DND-41 (cell line): Measurements from ENCODE around the gene MMP10.

Experiments used
- ATAC-seq: fragments of 200-7000 bp; cut with Tn5 transposase; 3 replicates; pipeline ENCODE4 v1.9.1; 2021; ENCODE audit warnings: low read depth; ENCODE audit not compliant: insufficient read depth
- DNase-seq: peaks from one replicate; pipeline ENCODE4 v3.0.0-alpha.2; 2020
- H2AFZ ChIP-seq: 2 replicates; pipeline ENCODE4 v1.6.0; 2012; ENCODE audit warnings: low read depth, low read length
- H3K27ac ChIP-seq: 2 replicates; pipeline ENCODE4 v1.5.1; 2012; ENCODE audit warnings: low read length, inconsistent platforms
- H3K27me3 ChIP-seq: fragments of 200-600 bp; sonication (generic); 2 replicates; pipeline ENCODE4 v1.6.0; 2012; ENCODE audit warnings: low read length, mild to moderate bottlenecking, inconsistent platforms; ENCODE audit not compliant: insufficient read depth, poor library complexity
- H3K36me3 ChIP-seq: 2 replicates; pipeline ENCODE4 v1.5.1; 2012; ENCODE audit warnings: low read length, inconsistent platforms; ENCODE audit not compliant: insufficient read depth
- H3K4me1 ChIP-seq: 2 replicates; pipeline ENCODE4 v1.5.1; 2012; ENCODE audit warnings: mild to moderate bottlenecking, low read length; ENCODE audit not compliant: insufficient read depth
- H3K4me2 ChIP-seq: 2 replicates; pipeline ENCODE4 v1.6.0; 2012; ENCODE audit warnings: mild to moderate bottlenecking, moderate library complexity, low read length, inconsistent platforms; ENCODE audit not compliant: insufficient read depth
- H3K4me3 ChIP-seq, 2 experiments: fragments of 200-600 bp in 1 of 2; shearing (Covaris generic) in 1 of 2; 2 replicates each; pipeline ENCODE4 v1.5.1; 2012 to 2016; ENCODE audit warnings: inconsistent platforms in 2 of 2, low read length in 2 of 2, mild to moderate bottlenecking in 2 of 2, low read depth in 1 of 2, moderate library complexity in 1 of 2
- H3K79me2 ChIP-seq: 2 replicates; pipeline ENCODE4 v1.6.0; 2012; ENCODE audit warnings: low read length, inconsistent platforms; ENCODE audit not compliant: insufficient read depth
- H3K9ac ChIP-seq: 2 replicates; pipeline ENCODE4 v1.6.0; 2012; ENCODE audit warnings: low read depth, mild to moderate bottlenecking, inconsistent platforms, low read length, moderate library complexity
- H3K9me3 ChIP-seq: 2 replicates; pipeline ENCODE4 v1.5.1; 2012; ENCODE audit warnings: low read length, moderate library complexity, mild to moderate bottlenecking, inconsistent platforms; ENCODE audit not compliant: insufficient read depth, severe bottlenecking
- H4K20me1 ChIP-seq: 2 replicates; pipeline ENCODE4 v1.6.0; 2012; ENCODE audit warnings: low read length; ENCODE audit not compliant: insufficient read depth
- EZH2 ChIP-seq: IDR thresholded peaks from 3 replicates; pipeline ENCODE4 v1.6.1; 2012; ENCODE audit warnings: borderline replicate concordance, low read depth, mild to moderate bottlenecking, moderate library complexity, low read length, inconsistent platforms; ENCODE audit not compliant: severe bottlenecking
- TF ChIP-seq, protein P1 (sequence below): IDR thresholded peaks from 2 replicates; pipeline ENCODE4 v1.5.1; 2012; ENCODE audit warnings: borderline replicate concordance, low read length, moderate library complexity, mild to moderate bottlenecking; ENCODE audit not compliant: poor library complexity, severe bottlenecking; ENCODE audit errors: extremely low read depth

Gene MMP10

DNA sequence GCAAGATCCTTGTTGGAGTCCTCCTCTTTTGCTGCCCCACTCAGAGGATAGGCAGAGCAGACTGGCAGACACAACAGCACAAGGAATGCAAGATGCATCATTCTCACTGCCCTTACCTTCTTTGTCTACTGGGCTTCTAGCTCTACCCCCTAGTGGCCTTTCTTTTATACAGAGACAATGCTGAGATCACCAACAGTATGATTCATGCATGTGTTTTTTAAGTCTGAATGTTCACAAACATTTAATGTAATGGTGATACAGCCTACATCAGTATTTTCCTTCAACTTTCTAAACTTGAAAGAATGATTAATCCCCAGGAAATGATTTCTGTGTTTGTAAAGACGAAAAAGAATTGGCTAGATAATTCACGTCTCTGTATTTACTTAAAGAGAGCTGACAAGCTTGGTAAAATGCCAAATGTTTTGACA lies at the start of gene MMP10:
TSS of gene MMP10 (minus strand) at position 138 of the 428 bp plus-strand sequence. CDS start at position 101, 37 bp downstream.
- H3K27ac ChIP-seq = no peak within 1 kb of the TSS
- no peak within 1 kb of the TSS for H3K9ac ChIP-seq
- H3K79me2 ChIP-seq = no peaks in the 10 kb centered on the region
- H3K27me3 ChIP-seq = peaks cover 6% of the 10 kb centered on the region
- H3K36me3 ChIP-seq = no peaks in the 10 kb centered on the region
- no peak within 1 kb of the TSS for H2AFZ ChIP-seq
- H3K9me3 ChIP-seq = no peaks in the 10 kb centered on the region
- no peaks in the 10 kb centered on the region for H3K4me1 ChIP-seq
- no peak within 1 kb of the TSS for H3K4me3 ChIP-seq
- no peak within 1 kb of the TSS for H3K4me2 ChIP-seq
- no peaks in the 10 kb centered on the region for H4K20me1 ChIP-seq
- no peak for TF ChIP-seq EZH2
- TF ChIP-seq, protein P1, sequence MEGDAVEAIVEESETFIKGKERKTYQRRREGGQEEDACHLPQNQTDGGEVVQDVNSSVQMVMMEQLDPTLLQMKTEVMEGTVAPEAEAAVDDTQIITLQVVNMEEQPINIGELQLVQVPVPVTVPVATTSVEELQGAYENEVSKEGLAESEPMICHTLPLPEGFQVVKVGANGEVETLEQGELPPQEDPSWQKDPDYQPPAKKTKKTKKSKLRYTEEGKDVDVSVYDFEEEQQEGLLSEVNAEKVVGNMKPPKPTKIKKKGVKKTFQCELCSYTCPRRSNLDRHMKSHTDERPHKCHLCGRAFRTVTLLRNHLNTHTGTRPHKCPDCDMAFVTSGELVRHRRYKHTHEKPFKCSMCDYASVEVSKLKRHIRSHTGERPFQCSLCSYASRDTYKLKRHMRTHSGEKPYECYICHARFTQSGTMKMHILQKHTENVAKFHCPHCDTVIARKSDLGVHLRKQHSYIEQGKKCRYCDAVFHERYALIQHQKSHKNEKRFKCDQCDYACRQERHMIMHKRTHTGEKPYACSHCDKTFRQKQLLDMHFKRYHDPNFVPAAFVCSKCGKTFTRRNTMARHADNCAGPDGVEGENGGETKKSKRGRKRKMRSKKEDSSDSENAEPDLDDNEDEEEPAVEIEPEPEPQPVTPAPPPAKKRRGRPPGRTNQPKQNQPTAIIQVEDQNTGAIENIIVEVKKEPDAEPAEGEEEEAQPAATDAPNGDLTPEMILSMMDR = peak; percentile 18
- no peak for ATAC-seq
- DNase-seq = no peak

DNA sequence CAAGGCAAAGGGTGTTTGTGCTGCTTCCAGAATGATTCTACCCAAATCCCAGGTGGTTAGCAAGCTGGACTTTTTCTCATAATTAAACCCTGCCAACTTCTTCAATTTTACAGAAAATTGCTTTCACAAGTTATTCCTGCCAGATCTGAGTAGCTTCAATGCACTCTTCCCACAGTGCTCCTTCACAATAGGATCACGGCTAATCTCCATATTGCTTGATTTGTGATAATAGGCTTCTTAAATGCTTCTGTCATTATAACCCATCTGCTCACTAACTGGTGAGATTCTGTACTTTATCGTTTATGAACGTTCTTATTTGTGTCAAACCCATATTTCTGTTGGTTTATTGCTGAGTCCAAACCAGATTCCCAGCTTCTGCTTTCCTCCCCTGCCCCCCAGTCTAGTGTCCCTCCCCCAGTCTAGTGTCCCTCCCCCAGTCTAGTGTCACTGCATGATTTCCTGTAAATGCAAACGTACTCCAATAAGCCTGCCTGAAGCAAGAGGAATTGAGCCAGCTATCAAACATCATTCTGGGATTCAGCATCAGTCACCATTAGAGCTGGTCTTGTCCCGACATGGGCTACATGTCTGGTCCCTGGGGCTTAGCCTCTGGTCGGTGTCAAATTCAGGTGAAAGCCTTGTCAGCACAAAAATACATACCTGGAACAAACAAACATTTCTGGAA lies 49.0 kb upstream of the MMP10 start:
- Histone ChIP-seq H3K4me1 (no peaks in the 10 kb centered on the region), H3K36me3 (no peaks in the 10 kb centered on the region), H3K9ac (no peak overlapping the region), H4K20me1 (no peaks in the 10 kb centered on the region), H3K27me3 (no peaks in the 10 kb centered on the region), H3K27ac (no peak overlapping the region), H2AFZ (no peak overlapping the region), H3K9me3 (no peaks in the 10 kb centered on the region), H3K4me2 (no peak overlapping the region), H3K4me3 (no peak overlapping the region), H3K79me2 (no peaks in the 10 kb centered on the region)
- DNase-seq (no peak), ATAC-seq (no peak)
- TF ChIP-seq, protein P1 = no peak
- TF ChIP-seq EZH2 = no peak

DNA sequence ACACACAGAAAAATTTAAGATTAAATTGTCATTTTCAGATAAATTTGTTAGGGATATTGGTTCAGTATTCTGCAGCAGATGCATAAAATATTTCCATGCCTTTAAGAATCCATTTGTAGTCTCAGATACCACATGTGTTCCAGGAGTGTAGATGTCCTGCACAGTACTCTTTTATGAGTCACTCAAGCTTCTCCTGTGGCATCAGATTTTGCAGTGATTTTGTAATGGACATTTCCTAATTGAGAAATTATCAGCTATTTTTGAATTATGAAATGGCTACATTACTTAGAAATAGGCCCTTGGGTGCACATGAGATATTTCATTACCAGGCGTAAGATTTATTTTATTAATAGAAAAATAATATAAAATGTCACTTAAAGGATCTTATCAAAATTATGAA lies 44.1 kb upstream of the MMP10 start:
- no peak overlapping the region for H3K4me2 ChIP-seq
- no peaks in the 10 kb centered on the region for H3K36me3 ChIP-seq
- no peak overlapping the region for H2AFZ ChIP-seq
- DNase-seq = no peak
- H3K27me3 ChIP-seq = no peaks in the 10 kb centered on the region
- no peaks in the 10 kb centered on the region for H4K20me1 ChIP-seq
- ATAC-seq = no peak
- TF ChIP-seq EZH2 = no peak
- TF ChIP-seq, protein P1 = no peak
- H3K27ac ChIP-seq = no peak overlapping the region
- H3K9ac ChIP-seq = no peak overlapping the region
- no peaks in the 10 kb centered on the region for H3K9me3 ChIP-seq
- no peaks in the 10 kb centered on the region for H3K79me2 ChIP-seq
- H3K4me1 ChIP-seq = no peaks in the 10 kb centered on the region
- no peak overlapping the region for H3K4me3 ChIP-seq
